ENCODE results near the gene RNU2-63P.
"Not testable (repeated sequence)": the region's sequence is repeated elsewhere in the genome, so short reads cannot be mapped to it uniquely, and the experiment has no call there.

DNA sequence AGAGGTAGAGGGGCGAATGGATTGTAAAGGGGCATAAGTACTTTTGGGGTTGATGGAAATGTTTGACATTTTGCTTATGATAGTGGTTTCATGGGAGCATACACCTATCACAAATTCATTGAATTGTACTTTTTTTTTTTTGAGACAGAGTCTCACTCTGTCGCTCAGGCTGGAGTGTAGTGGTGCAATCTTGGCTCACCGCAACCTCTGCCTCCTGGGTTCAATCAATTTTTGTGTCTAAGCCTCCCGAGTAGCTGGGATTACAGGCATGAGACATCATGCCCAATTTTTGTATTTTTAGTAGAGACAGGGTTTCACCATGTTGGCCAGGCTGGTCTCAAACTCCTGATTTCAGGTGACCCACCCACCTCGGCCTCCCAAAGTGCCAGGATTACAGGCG, 29.2 kb upstream of the RNU2-63P start:
- TF ChIP-seq, protein P1, sequence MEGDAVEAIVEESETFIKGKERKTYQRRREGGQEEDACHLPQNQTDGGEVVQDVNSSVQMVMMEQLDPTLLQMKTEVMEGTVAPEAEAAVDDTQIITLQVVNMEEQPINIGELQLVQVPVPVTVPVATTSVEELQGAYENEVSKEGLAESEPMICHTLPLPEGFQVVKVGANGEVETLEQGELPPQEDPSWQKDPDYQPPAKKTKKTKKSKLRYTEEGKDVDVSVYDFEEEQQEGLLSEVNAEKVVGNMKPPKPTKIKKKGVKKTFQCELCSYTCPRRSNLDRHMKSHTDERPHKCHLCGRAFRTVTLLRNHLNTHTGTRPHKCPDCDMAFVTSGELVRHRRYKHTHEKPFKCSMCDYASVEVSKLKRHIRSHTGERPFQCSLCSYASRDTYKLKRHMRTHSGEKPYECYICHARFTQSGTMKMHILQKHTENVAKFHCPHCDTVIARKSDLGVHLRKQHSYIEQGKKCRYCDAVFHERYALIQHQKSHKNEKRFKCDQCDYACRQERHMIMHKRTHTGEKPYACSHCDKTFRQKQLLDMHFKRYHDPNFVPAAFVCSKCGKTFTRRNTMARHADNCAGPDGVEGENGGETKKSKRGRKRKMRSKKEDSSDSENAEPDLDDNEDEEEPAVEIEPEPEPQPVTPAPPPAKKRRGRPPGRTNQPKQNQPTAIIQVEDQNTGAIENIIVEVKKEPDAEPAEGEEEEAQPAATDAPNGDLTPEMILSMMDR (IDR thresholded peaks at IDR 0.05): not testable (repeated sequence)
- not testable (repeated sequence) for TF ChIP-seq POLR2A (IDR thresholded peaks at IDR 0.05)

All from testis (tissue), 2 donors.